Spinal cord (tissue), 10 donors: ENCODE measurements around the gene CNR1. TPM values are rescaled to one million over a fixed set of nuclear protein-coding genes. Genes with fewer than 3 reads are reported as not detected.

ENCODE experiments used
- DNase-seq, 6 donors: peaks; one replicate each; pipeline versions ENCODE4 v3.0.0 to v3.0.0-alpha.2; 2013 to 2015; ENCODE audit warnings: low spot score in 6 of 6, low read depth in 4 of 6
- H3K27ac ChIP-seq: one replicate; pipeline ENCODE4 v1.5.1; 2013; ENCODE audit warnings: low read depth, low read length, control low read depth
- H3K27me3 ChIP-seq: one replicate; pipeline ENCODE4 v1.6.1; 2013; ENCODE audit warnings: low read length; ENCODE audit not compliant: control insufficient read depth, insufficient read depth
- H3K36me3 ChIP-seq: one replicate; pipeline ENCODE4 v1.6.1; 2013; ENCODE audit warnings: low read length; ENCODE audit not compliant: control insufficient read depth, insufficient read depth
- H3K4me1 ChIP-seq: one replicate; pipeline ENCODE4 v1.6.1; 2013; ENCODE audit warnings: low read length; ENCODE audit not compliant: control insufficient read depth, insufficient read depth
- H3K4me3 ChIP-seq: one replicate; pipeline ENCODE4 v1.5.1; 2013; ENCODE audit warnings: low read depth, low read length, control low read depth
- H3K9me3 ChIP-seq: one replicate; pipeline ENCODE4 v1.6.1; 2013; ENCODE audit warnings: low read length; ENCODE audit not compliant: control insufficient read depth, insufficient read depth
- WGBS: methylation state at CpG from one replicate; pipeline ENCODE4 v1.1.5; 2013; ENCODE audit warnings: missing lambda C conversion rate; ENCODE audit not compliant: insufficient coverage; 5-methylcytosine and 5-hydroxymethylcytosine counted together
- polyA plus RNA-seq, 2 donors: library from polyadenylated mRNA; unstranded; fragments of 120-200 nt; gene quantifications; one replicate each; pipeline ENCODE4 v1.2.1, GENCODE V29; 2013; ENCODE audit not compliant: insufficient read length in 2 of 2
- total RNA-seq, 2 donors: library from RNA; depleted of rRNA in 1 of 2; stranded (reverse); fragments of 120-200 nt in 1 of 2; fragments of >200 nt in 1 of 2; gene quantifications; one replicate each; pipeline versions ENCODE4 v1.2.3 to v1.2.4, GENCODE V29; 2013 to 2014
- donor health status: healthy.

Gene CNR1
- total and polyA plus RNA-seq, 4 donors: 25.6 to 78.6 (median 61.7) TPM

GRCh38 chr6:88124925-88125557 lies 41.1 kb downstream of the CNR1 start:
- Histone ChIP-seq H3K9me3 (no peaks in the 10 kb centered on the region), H3K4me3 (no peak overlapping the region), H3K27ac (no peak overlapping the region), H3K36me3 (no peaks in the 10 kb centered on the region), H3K27me3 (no peaks in the 10 kb centered on the region), H3K4me1 (no peaks in the 10 kb centered on the region)
- no peak for DNase-seq
- 98% methylated on average over 3 of the region's 3 CpGs for WGBS

- no peaks in the 10 kb centered on the region for H3K9me3 ChIP-seq
- H3K27ac ChIP-seq: no peak overlapping the region
- H3K4me1 ChIP-seq: no peaks in the 10 kb centered on the region
- H3K4me3 ChIP-seq: no peak overlapping the region
- no peak for DNase-seq
- WGBS: no CpG with 5 or more reads among the region's 1 CpG
- H3K27me3 ChIP-seq: no peaks in the 10 kb centered on the region
- no peaks in the 10 kb centered on the region for H3K36me3 ChIP-seq
These were observed 45.5 kb downstream of the CNR1 start for GRCh38 chr6:88120635-88121034.

GRCh38 chr6:88119769-88120168 lies 46.4 kb downstream of the CNR1 start:
- WGBS: 38% methylated on average over 1 of the region's 2 CpGs
- peak in 1 of 6 donors; percentile 29 for DNase-seq
- Histone ChIP-seq H3K27ac (no peak overlapping the region), H3K36me3 (no peaks in the 10 kb centered on the region), H3K4me1 (no peaks in the 10 kb centered on the region), H3K4me3 (no peak overlapping the region), H3K27me3 (no peaks in the 10 kb centered on the region), H3K9me3 (no peaks in the 10 kb centered on the region)

GRCh38 chr6:88116276-88116675 lies 49.9 kb downstream of the CNR1 start:
- DNase-seq: no peak
- no peaks in the 10 kb centered on the region for H3K36me3 ChIP-seq
- no peaks in the 10 kb centered on the region for H3K27me3 ChIP-seq
- H3K27ac ChIP-seq: no peak overlapping the region
- WGBS: 29% methylated on average over 1 of the region's 3 CpGs
- H3K9me3 ChIP-seq: no peaks in the 10 kb centered on the region
- no peaks in the 10 kb centered on the region for H3K4me1 ChIP-seq
- H3K4me3 ChIP-seq: no peak overlapping the region

GRCh38 chr6:88115307-88115706 lies 50.8 kb downstream of the CNR1 start:
- no peak overlapping the region for H3K4me3 ChIP-seq
- no peaks in the 10 kb centered on the region for H3K4me1 ChIP-seq
- no peak overlapping the region for H3K27ac ChIP-seq
- H3K9me3 ChIP-seq: no peaks in the 10 kb centered on the region
- WGBS: 100% methylated on average over 2 of the region's 2 CpGs
- DNase-seq: no peak
- no peaks in the 10 kb centered on the region for H3K36me3 ChIP-seq
- no peaks in the 10 kb centered on the region for H3K27me3 ChIP-seq

GRCh38 chr6:88114838-88115237 lies 51.3 kb downstream of the CNR1 start:
- no peaks in the 10 kb centered on the region for H3K4me1 ChIP-seq
- H3K9me3 ChIP-seq: no peaks in the 10 kb centered on the region
- H3K4me3 ChIP-seq: no peak overlapping the region
- WGBS: no CpG with 5 or more reads among the region's 2 CpGs
- H3K36me3 ChIP-seq: no peaks in the 10 kb centered on the region
- no peak for DNase-seq
- no peaks in the 10 kb centered on the region for H3K27me3 ChIP-seq
- no peak overlapping the region for H3K27ac ChIP-seq

- Histone ChIP-seq H3K9me3 (no peaks in the 10 kb centered on the region), H3K27me3 (no peaks in the 10 kb centered on the region), H3K4me3 (no peak overlapping the region), H3K4me1 (no peaks in the 10 kb centered on the region), H3K27ac (no peak overlapping the region), H3K36me3 (no peaks in the 10 kb centered on the region)
- WGBS: 36% methylated on average over 4 of the region's 5 CpGs
- peak in 1 of 6 donors; percentile 59 for DNase-seq
These were observed 54.2 kb downstream of the CNR1 start for GRCh38 chr6:88111991-88112390.

GRCh38 chr6:88107241-88107640 lies 58.9 kb downstream of the CNR1 start:
- Histone ChIP-seq H3K4me1 (no peaks in the 10 kb centered on the region), H3K4me3 (no peak overlapping the region), H3K9me3 (no peaks in the 10 kb centered on the region), H3K27me3 (no peaks in the 10 kb centered on the region), H3K27ac (no peak overlapping the region), H3K36me3 (no peaks in the 10 kb centered on the region)
- DNase-seq: no peak

- Histone ChIP-seq H3K4me1 (no peaks in the 10 kb centered on the region), H3K27ac (no peak overlapping the region), H3K27me3 (no peaks in the 10 kb centered on the region), H3K9me3 (no peaks in the 10 kb centered on the region), H3K4me3 (no peak overlapping the region), H3K36me3 (no peaks in the 10 kb centered on the region)
- WGBS: no CpG with 5 or more reads among the region's 7 CpGs
- no peak for DNase-seq
These were observed 60.3 kb downstream of the CNR1 start for GRCh38 chr6:88105741-88106340.
